GM21529 (cell line): ENCODE results near the gene LFNG.
"Not testable (repeated sequence)": the region's sequence is repeated elsewhere in the genome, so short reads cannot be mapped to it uniquely, and the experiment has no call there.

Source experiments
- ATAC-seq: cut with Tn5 transposase; IDR thresholded peaks from one replicate; pipeline ENCODE4 v1.9.1; 2021; ENCODE audit not compliant: unreplicated experiment

The LFNG gene

DNA sequence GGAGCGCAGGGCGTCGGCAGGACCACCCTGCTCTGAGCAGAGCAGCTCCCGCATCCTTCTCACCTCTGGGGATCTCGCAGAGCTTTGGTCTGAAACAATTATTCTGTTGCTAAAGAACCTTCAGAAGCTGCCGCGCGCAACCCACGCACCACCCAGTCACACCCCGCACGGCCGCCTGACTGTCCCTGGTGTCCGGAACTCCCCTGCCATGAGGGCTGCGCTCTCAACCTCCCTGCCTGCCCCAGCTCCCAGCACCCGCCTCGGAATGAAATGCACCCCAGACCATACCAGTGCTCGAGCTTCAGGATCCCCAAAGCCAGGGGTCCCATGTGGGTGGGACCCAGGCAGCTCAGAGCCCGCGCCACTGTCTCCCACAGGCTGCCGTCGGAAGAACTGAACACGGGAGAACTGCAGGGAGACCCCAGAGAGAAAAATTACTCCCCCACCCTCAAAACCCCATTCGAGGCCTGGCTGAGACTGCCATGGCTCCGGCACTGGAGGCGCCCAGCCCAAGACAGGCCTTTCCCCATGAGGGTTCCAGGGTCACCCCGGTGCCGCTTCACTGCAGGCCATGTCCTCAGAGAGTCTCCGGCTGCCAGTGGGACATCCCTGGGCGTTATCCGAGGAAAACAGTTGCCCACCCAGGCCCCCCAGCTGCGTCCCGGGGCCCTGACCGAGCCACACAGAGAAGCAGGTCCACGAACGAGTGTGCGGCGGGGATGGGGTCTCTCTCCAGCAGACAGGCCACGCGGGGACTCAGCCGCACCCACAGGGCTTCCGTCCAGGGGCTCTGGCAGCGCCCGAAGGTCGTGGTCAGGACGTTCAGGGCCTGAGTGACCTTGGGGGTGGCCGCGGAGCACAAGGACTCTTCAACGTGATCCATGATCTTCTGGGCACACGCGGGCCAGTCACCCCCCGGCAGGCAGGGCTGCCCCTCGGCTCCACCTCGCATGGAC lies 23.6 kb downstream of the LFNG start:
- ATAC-seq, result no peak

DNA sequence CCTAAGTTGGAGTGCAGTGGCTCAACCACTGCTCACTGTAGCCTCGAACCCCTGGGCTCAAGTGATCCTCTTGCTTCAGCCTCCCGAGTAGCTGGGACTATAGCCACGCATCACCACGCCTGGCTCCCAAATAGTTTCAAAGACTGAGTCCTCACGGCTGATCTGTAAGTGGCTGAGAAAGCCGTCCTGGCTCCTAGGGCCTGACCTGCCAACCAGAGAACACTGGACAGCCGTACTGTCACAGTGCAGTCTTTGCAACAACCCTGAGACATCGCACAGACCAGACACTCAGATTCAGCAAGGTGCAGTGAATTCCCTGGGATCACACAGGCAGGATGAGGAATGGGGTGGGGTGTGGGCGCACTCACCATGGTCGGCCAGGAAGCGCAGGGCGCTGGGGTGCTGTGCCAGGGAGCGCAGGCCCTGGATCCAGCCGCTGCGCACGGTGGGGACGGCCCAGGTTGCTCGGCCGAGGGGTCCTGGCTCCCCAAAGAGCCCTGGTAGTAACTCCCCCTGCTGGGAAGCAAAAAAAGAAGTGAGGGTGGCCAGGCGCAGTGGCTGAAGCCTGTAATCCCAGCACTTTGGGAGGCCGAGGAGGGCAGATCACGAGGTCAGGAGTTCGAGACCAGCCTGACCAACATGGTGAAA lies 25.1 kb downstream of the LFNG start:
- no peak for ATAC-seq

DNA sequence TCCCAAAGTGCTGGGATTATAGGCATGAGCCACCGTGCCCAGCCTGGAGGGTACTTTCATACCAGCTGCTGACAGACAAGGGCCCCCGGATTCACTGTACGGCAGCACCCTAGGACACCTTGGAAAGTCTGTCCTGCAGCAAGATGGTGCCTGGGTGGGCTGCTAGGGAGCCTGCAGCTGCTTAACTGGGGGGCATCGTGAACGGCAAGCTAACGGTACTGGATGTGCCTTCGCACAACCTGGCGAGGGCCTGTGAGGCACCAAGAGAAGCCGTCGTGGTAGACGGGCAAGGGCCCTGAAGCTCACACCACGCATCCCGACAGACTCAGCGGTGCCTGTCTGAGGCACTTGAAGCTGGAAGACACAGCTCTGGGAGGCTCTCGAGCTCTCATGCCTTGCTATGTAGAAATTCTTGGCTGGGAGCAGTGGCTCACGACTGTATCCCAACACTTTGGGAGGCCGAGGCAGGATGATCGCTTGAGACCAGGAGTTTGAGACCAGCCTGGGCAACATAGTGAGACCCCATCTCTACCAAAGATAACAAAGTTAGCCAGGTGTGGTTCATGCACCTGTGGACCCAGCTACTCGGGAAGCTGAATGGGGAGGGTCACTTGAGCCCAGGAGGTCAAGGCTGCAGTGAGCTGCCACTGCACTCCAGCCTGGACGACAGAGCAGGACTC lies 26.3 kb downstream of the LFNG start:
- no peak for ATAC-seq

- ATAC-seq, result no peak
These were observed 27.4 kb downstream of the LFNG start for GRCh38 chr7:2546776-2547586.

GRCh38 chr7:2551418-2551817 lies 31.8 kb downstream of the LFNG start:
- no peak for ATAC-seq

GRCh38 chr7:2553108-2553507 lies 33.5 kb downstream of the LFNG start:
- ATAC-seq, result no peak

- no peak for ATAC-seq
These were observed 34.4 kb downstream of the LFNG start for GRCh38 chr7:2553831-2554581.

DNA sequence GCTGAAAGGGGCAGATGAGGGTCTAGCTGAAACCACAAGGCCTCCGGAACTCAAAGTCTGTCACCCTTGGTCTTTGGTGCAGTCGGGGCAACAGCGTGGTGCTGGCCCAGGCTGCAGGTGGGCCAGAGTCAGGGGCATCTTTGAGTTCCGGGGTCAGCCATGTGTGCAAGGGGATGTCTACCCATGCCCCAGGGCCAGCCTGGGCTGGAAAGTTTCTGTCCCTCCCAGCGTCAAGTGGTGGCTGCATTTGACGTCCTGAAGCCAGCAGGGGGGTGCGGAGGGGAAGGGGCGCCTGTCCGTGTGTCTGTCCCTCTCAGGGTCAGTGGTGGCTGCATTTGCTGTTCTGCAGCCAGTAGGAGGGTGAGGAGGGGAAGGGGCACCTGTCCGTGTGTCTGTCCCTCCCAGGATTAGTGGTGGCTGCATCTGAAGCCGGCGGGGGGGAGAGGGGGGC lies 35.1 kb downstream of the LFNG start:
- no peak for ATAC-seq

- peak; percentile 74 for ATAC-seq
These were observed 35.8 kb downstream of the LFNG start, which contains the start of gene BRAT1 for GRCh38 chr7:2555121-2556052. Gene BRAT1, minus strand, starts transcription at chr7:2555524. Its CDS starts 1,093 bp downstream, at chr7:2554431.

GRCh38 chr7:2558629-2559282 lies 39.2 kb downstream of the LFNG start, which contains the start of gene IQCE:
Gene IQCE, plus strand, starts transcription at chr7:2558979. Its CDS starts 203 bp downstream, at chr7:2559182.
- ATAC-seq, result peak; percentile 49

GRCh38 chr7:2559283-2559950 lies 39.8 kb downstream of the LFNG start:
- ATAC-seq, result peak; percentile 4

- not testable (repeated sequence) for ATAC-seq
These were observed 44.4 kb downstream of the LFNG start for GRCh38 chr7:2563955-2564354.

DNA sequence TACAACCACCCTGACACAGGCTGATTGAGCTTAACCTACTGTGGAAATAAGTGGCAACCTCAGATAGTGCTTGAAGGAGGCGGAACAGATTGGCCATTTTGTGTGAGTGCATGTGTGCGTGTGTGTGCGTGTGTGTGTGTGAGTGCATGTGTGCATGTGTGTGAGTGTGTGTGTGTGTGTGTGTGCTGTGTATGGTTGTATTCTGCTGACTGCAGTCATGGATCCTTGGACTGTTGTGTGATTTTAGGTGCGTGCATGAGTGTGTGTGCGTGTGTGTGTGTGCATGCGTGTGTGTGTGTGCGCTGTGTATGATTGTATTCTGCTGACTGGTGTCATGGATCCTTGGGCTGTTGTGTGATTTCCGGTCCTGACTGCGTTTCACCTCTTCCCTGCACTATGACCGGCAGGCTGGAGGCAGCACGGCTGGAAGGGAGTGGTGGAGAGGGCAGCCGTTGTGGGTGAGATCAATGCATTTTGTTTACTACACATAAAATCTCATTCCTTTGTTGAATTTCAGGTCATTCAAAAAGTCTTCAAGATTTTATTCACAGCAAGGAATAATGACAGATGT lies 45.5 kb downstream of the LFNG start:
- no peak for ATAC-seq

GRCh38 chr7:2566348-2566889 lies 46.8 kb downstream of the LFNG start:
- no peak for ATAC-seq

DNA sequence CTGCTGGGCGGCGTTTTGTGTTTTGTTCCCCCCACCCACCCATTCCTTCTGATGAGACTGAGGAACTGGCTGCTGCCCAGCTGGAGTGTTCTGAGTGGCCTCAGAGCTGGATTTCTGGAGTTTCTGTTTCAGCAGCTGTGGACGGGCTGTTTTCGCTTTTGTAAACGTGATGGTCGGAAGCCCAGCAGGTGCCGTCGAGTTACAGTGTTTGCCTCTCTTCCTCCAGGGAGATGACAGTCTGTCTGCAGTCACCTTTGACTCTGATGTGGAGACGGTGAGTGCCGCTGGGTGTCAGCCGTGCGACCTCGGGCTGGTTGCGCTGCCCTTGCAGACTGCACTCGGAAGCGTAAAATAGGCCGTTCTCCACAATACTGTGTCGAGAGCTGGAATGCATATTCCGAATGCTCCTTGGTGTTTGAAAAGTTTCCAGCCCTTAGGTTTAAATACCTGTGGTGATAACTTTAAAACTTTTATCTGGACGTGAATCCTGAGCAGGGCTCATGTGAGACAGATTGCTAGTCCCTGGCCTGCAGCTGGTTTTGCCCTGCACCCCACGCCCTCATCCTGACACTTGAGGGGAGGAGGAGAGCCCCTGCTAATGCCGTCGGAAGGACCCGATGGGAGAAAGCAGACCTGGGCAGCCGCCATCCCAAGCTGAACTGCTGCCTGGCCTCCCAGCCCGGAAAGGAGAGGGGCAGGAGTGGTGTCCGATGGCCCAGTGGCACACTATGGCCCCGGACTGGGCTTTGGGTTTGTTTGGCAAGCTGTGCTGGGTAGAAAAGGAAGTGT lies 47.5 kb downstream of the LFNG start:
- peak; percentile 94 for ATAC-seq

GRCh38 chr7:2567679-2568278 lies 48.2 kb downstream of the LFNG start:
- ATAC-seq, result no peak
